CD4-positive, alpha-beta T cell (primary cell): ENCODE data around the gene TMEM184B. TPM values are rescaled to one million over a fixed set of nuclear protein-coding genes. Genes with fewer than 3 reads are reported as not detected.

Source experiments
- ATAC-seq: fragments of 200-7000 bp; cut with Tn5 transposase; one replicate; pipeline ENCODE4 v1.10.0; 2022; ENCODE audit warnings: mild to moderate bottlenecking; ENCODE audit not compliant: poor library complexity
- CTCF ChIA-PET: fragments of 350-600 bp; sonication (Branson Sonifier 250); formaldehyde crosslinking; loops from one replicate; lab custom pipeline; 2021; ENCODE audit warnings: antibody characterized with exemption, inconsistent platforms; lab: Charles Lee
- POLR2A ChIA-PET: fragments of 350-600 bp; sonication (Branson Sonifier 250); formaldehyde crosslinking; loops from one replicate; lab custom pipeline; 2021; ENCODE audit warnings: antibody characterized with exemption, inconsistent platforms; lab: Charles Lee
- DNase-seq, 14 experiments: peaks; one replicate each; pipeline ENCODE4 v3.0.0-alpha.2; 2013 to 2020; ENCODE audit warnings: mixed read lengths in 2 of 14
- H3K27ac ChIP-seq, 2 donors: one replicate each; pipeline versions ENCODE4 v1.5.1 to v1.7.0; 2013; ENCODE audit warnings: low read length in 2 of 2, low read depth in 1 of 2, mild to moderate bottlenecking in 1 of 2
- H3K27me3 ChIP-seq, 2 experiments: 1 replicate in 1 of 2; 2 replicates in 1 of 2; pipeline versions ENCODE4 v1.6.1 to v1.7.0; 2013; ENCODE audit warnings: low read length in 2 of 2, control low read depth in 1 of 2, mild to moderate bottlenecking in 1 of 2, moderate library complexity in 1 of 2; ENCODE audit not compliant: insufficient read depth in 2 of 2, control insufficient read depth in 1 of 2
- H3K36me3 ChIP-seq: one replicate; pipeline ENCODE4 v1.6.1; 2013; ENCODE audit warnings: low read length, control low read depth; ENCODE audit not compliant: insufficient read depth
- H3K4me1 ChIP-seq: one replicate; pipeline ENCODE4 v1.6.1; 2013; ENCODE audit warnings: low read length, control low read depth; ENCODE audit not compliant: insufficient read depth
- H3K4me3 ChIP-seq: one replicate; pipeline ENCODE4 v1.5.1; 2013; ENCODE audit warnings: mild to moderate bottlenecking, low read length, moderate library complexity
- H3K9me3 ChIP-seq, 2 experiments: 1 replicate in 1 of 2; 2 replicates in 1 of 2; pipeline versions ENCODE4 v1.6.1 to v1.7.0; 2013; ENCODE audit warnings: low read length in 2 of 2, mild to moderate bottlenecking in 2 of 2, control low read depth in 1 of 2, moderate library complexity in 1 of 2; ENCODE audit not compliant: control insufficient read depth in 1 of 2, insufficient read depth in 1 of 2
- H3K27ac Mint-ChIP-seq: one replicate; pipeline ENCODE4 v1.8.0; 2020; ENCODE audit warnings: mixed read lengths
- H3K27me3 Mint-ChIP-seq: one replicate; pipeline ENCODE4 v1.8.0; 2021; ENCODE audit warnings: mixed read lengths
- H3K36me3 Mint-ChIP-seq: one replicate; pipeline ENCODE4 v1.8.0; 2021; ENCODE audit warnings: low read depth, mixed read lengths
- H3K4me1 Mint-ChIP-seq: one replicate; pipeline ENCODE4 v1.8.0; 2021; ENCODE audit warnings: low read depth, mixed read lengths
- H3K4me3 Mint-ChIP-seq: one replicate; pipeline ENCODE4 v1.8.0; 2020; ENCODE audit warnings: mild to moderate bottlenecking, mixed read lengths
- H3K9me3 Mint-ChIP-seq: one replicate; pipeline ENCODE4 v1.8.0; 2020; ENCODE audit warnings: mixed read lengths
- CTCF ChIP-seq: fragments of 200-600 bp; IDR thresholded peaks from one replicate; pipeline ENCODE4 v1.8.0; 2022; ENCODE audit warnings: antibody characterized with exemption, mild to moderate bottlenecking
- intact Hi-C, 2 experiments: fragments of 100-400 bp; cut with DNase I in 1 of 2; cut with micrococcal nuclease in 1 of 2; formaldehyde crosslinking; loops; one replicate each; pipeline versions ENCODE4 v1.15.1 to v1.9.0; 2023 to 2025; cut with DNase I, micrococcal nuclease
- total RNA-seq, 174 experiments: library from RNA in 2 of 174; stranded (reverse) in 2 of 174; gene quantifications; one replicate each; pipeline ENCODE4 v1.2.3 and lab custom pipeline; 2021 to 2026

The TMEM184B gene
- total RNA-seq, 2 experiments from 2014 or later, result 49.3 to 50.1 TPM

- Histone ChIP-seq H3K27me3 (no peaks in the 10 kb centered on the region), H3K9me3 (no peaks in the 10 kb centered on the region), H3K27ac (peak overlapping the region; percentile 78 to 84), H3K36me3 (peaks cover 3% of the 10 kb centered on the region), H3K4me3 (no peak overlapping the region), H3K4me1 (peaks cover 69% of the 10 kb centered on the region)
- Mint-ChIP-seq H3K4me3 (peak overlapping the region; percentile 95), H3K4me1 (peaks cover 70% of the 10 kb centered on the region), H3K27me3 (no peaks in the 10 kb centered on the region), H3K27ac (peak overlapping the region; percentile 99), H3K36me3 (peaks cover 8% of the 10 kb centered on the region), H3K9me3 (no peaks in the 10 kb centered on the region)
- intact Hi-C loops, result no loop called here
- ChIA-PET CTCF (interaction anchor here (1.0 kb wide), 1 partner anchor 16 kb away, joined by 3 read pairs; no protein-coding TSS in a partner anchor), POLR2A (interaction anchor here (1.2 to 1.4 kb wide), 2 partner anchors 34 to 113 kb away, joined by 5 read pairs; partner anchors contain the start of gene MAFF)
- ATAC-seq (no peak), DNase-seq (peak in 3 of 14 experiments; percentile 13 to 41 (median 31))
- no peak for TF ChIP-seq CTCF
Measured at GRCh38 chr22:38314051-38314932, 41.5 kb upstream of the TMEM184B start.

- H3K27ac ChIP-seq, result peak overlapping the region; percentile 26 to 78
- ChIA-PET CTCF (no interaction called here), POLR2A (interaction anchor here (1.2 kb wide), 1 partner anchor 112 kb away, joined by 5 read pairs; the partner anchor contains the start of gene MAFF)
- H3K27me3 Mint-ChIP-seq, result no peaks in the 10 kb centered on the region
- H3K27me3 ChIP-seq, result no peaks in the 10 kb centered on the region
- peaks cover 69% of the 10 kb centered on the region for H3K4me1 ChIP-seq
- no peak for TF ChIP-seq CTCF
- H3K4me1 Mint-ChIP-seq, result peaks cover 77% of the 10 kb centered on the region
- no peaks in the 10 kb centered on the region for H3K9me3 Mint-ChIP-seq
- peak in 6 of 14 experiments; percentile 18 to 76 (median 40) for DNase-seq
- no peak overlapping the region for H3K4me3 ChIP-seq
- intact Hi-C loops, result no loop called here
- H3K36me3 Mint-ChIP-seq, result peaks cover 15% of the 10 kb centered on the region
- H3K36me3 ChIP-seq, result peaks cover 3% of the 10 kb centered on the region
- no peaks in the 10 kb centered on the region for H3K9me3 ChIP-seq
- no peak for ATAC-seq
- H3K4me3 Mint-ChIP-seq, result peak overlapping the region; percentile 95
- peak overlapping the region; percentile 99 for H3K27ac Mint-ChIP-seq
Measured at GRCh38 chr22:38313384-38313955, 40.7 kb upstream of the TMEM184B start.

GRCh38 chr22:38312261-38312800 is 39.5 kb upstream of the TMEM184B start:
- Mint-ChIP-seq H3K4me1 (peaks cover 76% of the 10 kb centered on the region), H3K36me3 (peaks cover 21% of the 10 kb centered on the region), H3K9me3 (no peaks in the 10 kb centered on the region), H3K27me3 (no peaks in the 10 kb centered on the region), H3K27ac (peak overlapping the region; percentile 99), H3K4me3 (no peak overlapping the region)
- intact Hi-C loops, result no loop called here
- DNase-seq (no peak), ATAC-seq (no peak)
- Histone ChIP-seq H3K4me1 (peaks cover 58% of the 10 kb centered on the region), H3K4me3 (no peak overlapping the region), H3K27ac (no peak overlapping the region), H3K36me3 (peaks cover 3% of the 10 kb centered on the region), H3K27me3 (no peaks in the 10 kb centered on the region), H3K9me3 (no peaks in the 10 kb centered on the region)
- no peak for TF ChIP-seq CTCF
- ChIA-PET CTCF (interaction anchor here (1.6 kb wide), 1 partner anchor 14 kb away, joined by 3 read pairs; no protein-coding TSS in a partner anchor), POLR2A (no interaction called here)
